Breast epithelium (tissue), 4 donors: ENCODE data around the gene KDM4C. TPM values are rescaled to one million over a fixed set of nuclear protein-coding genes. Genes with fewer than 3 reads are reported as not detected.

ENCODE experiments used
- DNase-seq, 2 donors: peaks; one replicate each; pipeline ENCODE4 v3.0.0-alpha.2; 2019; ENCODE audit warnings: low spot score in 2 of 2
- H3K27ac ChIP-seq, 2 donors: fragments of 200-600 bp; sonication (generic) in 1 of 2; one replicate each; pipeline ENCODE4 v1.5.1; 2016 to 2019; ENCODE audit warnings: mild to moderate bottlenecking in 1 of 2
- H3K27me3 ChIP-seq, 2 donors: fragments of 200-600 bp; sonication (generic) in 1 of 2; one replicate each; pipeline versions ENCODE4 v1.5.1 to v1.6.0; 2017 to 2019; ENCODE audit warnings: control low read depth in 1 of 2, mild to moderate bottlenecking in 1 of 2
- H3K36me3 ChIP-seq: fragments of 200-600 bp; one replicate; pipeline ENCODE4 v1.5.1; 2019
- H3K4me1 ChIP-seq, 2 donors: fragments of 200-600 bp; sonication (generic); one replicate each; pipeline ENCODE4 v1.5.1; 2016 to 2019; ENCODE audit warnings: control low read depth in 1 of 2
- H3K4me3 ChIP-seq, 3 donors: fragments of 200-600 bp; sonication (generic); 1 replicate in 2 of 3; 2 replicates in 1 of 3; pipeline ENCODE4 v1.5.1; 2016 to 2019; ENCODE audit warnings: mild to moderate bottlenecking in 3 of 3, moderate library complexity in 2 of 3
- H3K9me3 ChIP-seq, 2 donors: fragments of 200-600 bp; sonication (generic) in 1 of 2; one replicate each; pipeline ENCODE4 v1.5.1; 2016 to 2019; ENCODE audit warnings: control low read depth in 1 of 2
- CTCF ChIP-seq, 3 donors: fragments of 450-650 bp; IDR thresholded peaks; one replicate each; pipeline ENCODE4 v1.5.1; 2016 to 2017; ENCODE audit warnings: antibody characterized with exemption in 3 of 3, mild to moderate bottlenecking in 3 of 3, moderate library complexity in 3 of 3
- POLR2A ChIP-seq: fragments of 450-650 bp; IDR thresholded peaks from one replicate; pipeline ENCODE4 v1.6.1; 2016; ENCODE audit warnings: antibody characterized with exemption, mild to moderate bottlenecking, moderate library complexity
- POLR2AphosphoS5 ChIP-seq, 3 donors: sonication (generic); formaldehyde crosslinking; IDR thresholded peaks; one replicate each; pipeline ENCODE4 v1.6.1; 2017; ENCODE audit warnings: antibody characterized with exemption in 3 of 3
- intact Hi-C: fragments of 100-400 bp; cut with DNase I; formaldehyde crosslinking; loops from one replicate; pipeline ENCODE4 v1.15.1; 2023; ENCODE audit warnings: low total_unique reads
- total RNA-seq, 3 donors: library from RNA; depleted of rRNA; stranded (reverse); fragments of >200 nt; gene quantifications; one replicate each; pipeline ENCODE4 v1.1.0, GENCODE V29; 2016

KDM4C gene
- total RNA-seq, 3 donors from 2014 or later: 37.8 to 80.9 (median 60.0) TPM

GRCh38 chr9:7185612-7186011 lies 427.8 kb downstream of the KDM4C start:
- TF ChIP-seq POLR2AphosphoS5 (IDR thresholded peaks at IDR 0.05) (no peak), CTCF (IDR thresholded peaks at IDR 0.05) (no peak), POLR2A (no peak)
- H3K9me3 ChIP-seq: peaks cover 8 to 18% of the 10 kb centered on the region in 2 donors
- H3K4me3 ChIP-seq: no peak overlapping the region
- H3K4me1 ChIP-seq: no peaks in the 10 kb centered on the region
- no peaks in the 10 kb centered on the region for H3K27me3 ChIP-seq
- no peak for DNase-seq
- no peak overlapping the region for H3K27ac ChIP-seq
- H3K36me3 ChIP-seq: no peaks in the 10 kb centered on the region
- intact Hi-C loops: no loop called here

GRCh38 chr9:7186175-7186574 lies 428.4 kb downstream of the KDM4C start:
- Histone ChIP-seq H3K27ac (no peak overlapping the region), H3K9me3 (peaks cover 8 to 22% of the 10 kb centered on the region in 2 donors), H3K4me1 (no peaks in the 10 kb centered on the region), H3K4me3 (no peak overlapping the region), H3K36me3 (no peaks in the 10 kb centered on the region), H3K27me3 (no peaks in the 10 kb centered on the region)
- TF ChIP-seq POLR2AphosphoS5 (IDR thresholded peaks at IDR 0.05): no peak
- intact Hi-C loops: no loop called here
- no peak for DNase-seq

GRCh38 chr9:7192266-7192665 lies 434.5 kb downstream of the KDM4C start:
- no peak for DNase-seq
- intact Hi-C loops: no loop called here
- H3K27ac ChIP-seq: no peak overlapping the region

GRCh38 chr9:7195526-7195925 lies 437.8 kb downstream of the KDM4C start:
- no peak for TF ChIP-seq POLR2AphosphoS5 (IDR thresholded peaks at IDR 0.05)
- TF ChIP-seq POLR2A: no peak
- TF ChIP-seq CTCF (IDR thresholded peaks at IDR 0.05): no peak
- H3K27me3 ChIP-seq: no peaks in the 10 kb centered on the region
- intact Hi-C loops: no loop called here
- peaks cover 0 to 5% of the 10 kb centered on the region in 2 donors for H3K9me3 ChIP-seq
- no peak overlapping the region for H3K27ac ChIP-seq
- H3K4me1 ChIP-seq: no peaks in the 10 kb centered on the region
- no peak for DNase-seq
- H3K4me3 ChIP-seq: no peak overlapping the region
- H3K36me3 ChIP-seq: no peaks in the 10 kb centered on the region

More at GRCh38 chr9:7192266-7192665, 434.5 kb downstream of the KDM4C start:
- Histone ChIP-seq H3K27me3 (no peaks in the 10 kb centered on the region), H3K36me3 (no peaks in the 10 kb centered on the region), H3K4me1 (no peaks in the 10 kb centered on the region), H3K9me3 (peaks cover 0 to 18% of the 10 kb centered on the region in 2 donors), H3K4me3 (no peak overlapping the region)
- TF ChIP-seq CTCF (IDR thresholded peaks at IDR 0.05) (no peak), POLR2A (no peak), POLR2AphosphoS5 (IDR thresholded peaks at IDR 0.05) (no peak)

- no peaks in the 10 kb centered on the region for H3K4me1 ChIP-seq
- DNase-seq: no peak
- TF ChIP-seq POLR2AphosphoS5 (IDR thresholded peaks at IDR 0.05): no peak
- no peak for TF ChIP-seq CTCF (IDR thresholded peaks at IDR 0.05)
- no peak for TF ChIP-seq POLR2A
- no peak overlapping the region for H3K4me3 ChIP-seq
- H3K9me3 ChIP-seq: no peaks in the 10 kb centered on the region
- H3K36me3 ChIP-seq: no peaks in the 10 kb centered on the region
- no peak overlapping the region for H3K27ac ChIP-seq
- H3K27me3 ChIP-seq: no peaks in the 10 kb centered on the region
- intact Hi-C loops: no loop called here
Measured at GRCh38 chr9:7196467-7196866, 438.7 kb downstream of the KDM4C start.

- Histone ChIP-seq H3K27me3 (no peaks in the 10 kb centered on the region), H3K9me3 (no peaks in the 10 kb centered on the region), H3K4me1 (no peaks in the 10 kb centered on the region), H3K36me3 (no peaks in the 10 kb centered on the region), H3K4me3 (no peak overlapping the region), H3K27ac (no peak overlapping the region)
- intact Hi-C loops: no loop called here
- DNase-seq: no peak
- no peak for TF ChIP-seq POLR2AphosphoS5 (IDR thresholded peaks at IDR 0.05)
- no peak for TF ChIP-seq CTCF (IDR thresholded peaks at IDR 0.05)
- no peak for TF ChIP-seq POLR2A
Measured at GRCh38 chr9:7201196-7201595, 443.4 kb downstream of the KDM4C start.
